HS-5 (cell line): Measurements from ENCODE around the gene IKZF2.

Experiments used
- DNase-seq: peaks from one replicate; pipeline ENCODE4 v3.0.0-alpha.2; 2012; ENCODE audit warnings: low read depth

Gene IKZF2

GRCh38 chr2:212998626-212999359 is 152.6 kb downstream of the IKZF2 start:
- DNase-seq, result peak; percentile 14

- DNase-seq, result no peak
Measured at GRCh38 chr2:212997526-212998020, 153.8 kb downstream of the IKZF2 start.

GRCh38 chr2:212995920-212996319 is 155.5 kb downstream of the IKZF2 start:
- peak; percentile 11 for DNase-seq

- no peak for DNase-seq
Measured at GRCh38 chr2:212994976-212995375, 156.4 kb downstream of the IKZF2 start.

- DNase-seq, result no peak
Measured at GRCh38 chr2:212991120-212991519, 160.3 kb downstream of the IKZF2 start.

GRCh38 chr2:212990697-212991096 is 160.7 kb downstream of the IKZF2 start:
- DNase-seq, result no peak

GRCh38 chr2:212987492-212987891 is 163.9 kb downstream of the IKZF2 start:
- no peak for DNase-seq

GRCh38 chr2:212984129-212984528 is 167.3 kb downstream of the IKZF2 start:
- DNase-seq, result no peak

- no peak for DNase-seq
Measured at GRCh38 chr2:212979799-212980198, 171.6 kb downstream of the IKZF2 start.

GRCh38 chr2:212979046-212979612 is 172.3 kb downstream of the IKZF2 start:
- no peak for DNase-seq

GRCh38 chr2:212977152-212977551 is 174.3 kb downstream of the IKZF2 start:
- DNase-seq, result no peak

DNA sequence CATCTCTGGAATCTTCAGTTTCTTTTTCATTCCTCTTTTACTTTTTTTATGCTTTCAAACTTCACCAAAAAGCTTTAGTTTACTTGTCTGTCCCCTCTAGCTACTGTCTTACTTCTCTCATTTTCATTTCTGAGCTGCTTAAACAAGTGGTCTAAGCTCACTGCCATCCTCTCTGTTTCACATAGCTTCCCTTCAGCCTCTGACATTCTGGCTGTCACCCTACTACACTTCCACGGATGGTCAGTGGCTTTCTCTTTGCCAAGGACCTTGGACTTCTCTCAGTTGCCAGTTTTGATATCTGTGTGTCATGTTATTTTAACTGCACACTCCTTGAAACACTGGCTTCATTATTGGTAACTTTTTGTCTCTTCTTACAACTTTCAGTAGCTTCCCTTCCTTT is 176.1 kb downstream of the IKZF2 start:
- DNase-seq, result no peak

- DNase-seq, result peak; percentile 16
Measured at GRCh38 chr2:212974692-212975091, 176.7 kb downstream of the IKZF2 start.

- no peak for DNase-seq
Measured at GRCh38 chr2:212973347-212973746, 178.1 kb downstream of the IKZF2 start.

DNA sequence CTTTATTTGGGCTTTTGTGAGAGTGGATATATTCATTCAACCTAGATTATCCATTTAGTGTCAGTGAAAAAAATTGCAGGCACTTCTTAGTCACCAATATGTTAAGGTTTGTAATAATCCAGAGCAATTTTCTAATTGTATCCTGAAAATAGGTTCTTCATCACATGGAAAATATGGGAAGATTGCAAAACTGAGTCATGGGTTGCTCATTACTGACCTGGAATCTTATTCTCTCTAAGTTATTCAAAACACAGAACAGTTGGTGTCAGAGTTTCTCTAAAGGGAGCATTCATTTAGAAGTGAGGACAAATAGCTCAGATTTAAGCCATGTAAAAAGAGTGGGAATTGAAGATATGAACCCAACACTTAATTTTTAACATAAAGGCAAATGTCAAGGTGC is 181.3 kb downstream of the IKZF2 start:
- peak; percentile 29 for DNase-seq

DNA sequence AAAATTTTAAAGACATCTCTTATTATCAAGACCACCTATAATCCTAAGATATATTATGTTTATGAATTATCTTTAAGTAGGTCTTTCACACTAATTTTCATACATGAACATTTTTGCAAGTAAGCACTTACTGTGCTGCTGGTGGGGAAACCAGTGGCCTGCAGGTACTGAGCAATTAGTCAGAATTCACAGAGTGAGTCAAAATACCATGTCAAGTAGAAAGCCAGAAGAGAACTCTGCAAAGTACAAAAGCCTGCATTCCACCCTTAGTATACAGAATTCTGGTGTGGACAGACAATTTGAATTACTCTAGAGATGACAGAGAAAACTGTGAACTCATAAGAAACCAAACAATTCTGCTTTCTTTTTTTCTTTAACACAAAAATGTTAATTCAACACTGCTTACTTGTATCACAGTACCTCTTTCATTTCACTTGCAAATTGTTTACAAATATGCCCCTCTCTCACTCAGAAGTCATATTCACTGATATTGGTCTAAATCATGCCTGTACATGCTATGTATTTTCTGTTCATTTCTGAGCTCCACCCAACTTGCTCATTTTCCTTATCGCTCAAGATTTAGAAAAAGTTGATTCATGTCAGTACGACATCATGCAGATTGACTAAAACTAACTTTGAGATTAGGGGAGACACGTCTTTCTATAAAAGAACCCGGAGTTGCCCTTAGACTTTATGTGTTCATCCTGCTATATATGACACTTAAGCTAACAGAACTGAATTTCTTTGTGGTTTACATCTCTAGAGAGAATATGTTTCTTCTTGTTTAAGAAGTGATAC is 182.9 kb downstream of the IKZF2 start:
- DNase-seq, result no peak

GRCh38 chr2:212966884-212967283 is 184.5 kb downstream of the IKZF2 start:
- no peak for DNase-seq

- no peak for DNase-seq
Measured at GRCh38 chr2:212962691-212963090, 188.7 kb downstream of the IKZF2 start.

GRCh38 chr2:212961255-212961654 is 190.2 kb downstream of the IKZF2 start:
- no peak for DNase-seq

- no peak for DNase-seq
Measured at GRCh38 chr2:212960336-212960735, 191.1 kb downstream of the IKZF2 start.

DNA sequence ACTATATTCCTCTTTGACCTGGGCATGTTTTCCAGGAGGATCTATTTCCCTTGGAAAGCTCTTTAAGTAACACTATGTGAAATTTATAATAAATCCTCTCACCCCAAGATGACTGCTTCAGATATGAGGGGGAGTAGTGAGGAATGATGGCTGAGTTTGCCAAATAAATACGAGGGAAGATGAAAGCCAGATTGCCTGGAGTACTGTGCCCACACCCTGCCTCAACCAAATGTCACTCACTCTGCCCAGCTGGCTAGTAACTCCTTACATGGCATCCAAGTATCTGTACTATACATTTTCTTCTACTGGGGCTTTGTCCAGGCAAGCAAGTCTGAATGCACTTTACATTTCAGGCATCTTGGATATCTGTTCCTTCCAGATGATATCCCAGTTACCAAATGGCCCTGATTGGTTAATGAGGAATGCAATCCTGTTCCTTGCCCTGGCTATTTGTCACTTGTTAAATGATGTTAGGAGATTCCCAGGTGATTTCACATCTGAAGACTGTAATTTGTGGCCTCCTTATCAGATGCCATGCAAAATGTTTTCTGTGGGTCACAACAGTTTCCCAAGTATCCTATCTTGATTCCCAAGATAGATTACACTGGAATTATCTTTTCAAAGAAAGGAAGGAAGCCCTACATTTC is 191.8 kb downstream of the IKZF2 start:
- no peak for DNase-seq

GRCh38 chr2:212958757-212959295 is 192.6 kb downstream of the IKZF2 start:
- no peak for DNase-seq
